ENCODE data around the gene B3GNT7.

The B3GNT7 gene

GRCh38 chr2:231380307-231380706 is 15.2 kb upstream of the B3GNT7 start:
- no peak for TF ChIP-seq CTCF (conservative IDR thresholded peaks at IDR 0.05; ENCODE audit: low read length)
- DNase-seq (ENCODE audit: low read depth) = no peak
- H3K4me3 ChIP-seq (ENCODE audit: low read length) = no peak overlapping the region

GRCh38 chr2:231380991-231381847 is 14.3 kb upstream of the B3GNT7 start:
- H3K4me3 ChIP-seq (ENCODE audit: low read length) = no peak overlapping the region
- no peak for DNase-seq (ENCODE audit: low read depth)
- TF ChIP-seq CTCF (conservative IDR thresholded peaks at IDR 0.05; ENCODE audit: low read length) = no peak

GRCh38 chr2:231382116-231382515 is 13.4 kb upstream of the B3GNT7 start:
- no peak for DNase-seq (ENCODE audit: low read depth)
- H3K4me3 ChIP-seq (ENCODE audit: low read length) = no peak overlapping the region
- no peak for TF ChIP-seq CTCF (conservative IDR thresholded peaks at IDR 0.05; ENCODE audit: low read length)

- TF ChIP-seq CTCF (conservative IDR thresholded peaks at IDR 0.05; ENCODE audit: low read length) = no peak
- no peak for DNase-seq (ENCODE audit: low read depth)
- H3K4me3 ChIP-seq (ENCODE audit: low read length) = no peak overlapping the region
Measured at GRCh38 chr2:231383416-231384108, 11.9 kb upstream of the B3GNT7 start.

DNA sequence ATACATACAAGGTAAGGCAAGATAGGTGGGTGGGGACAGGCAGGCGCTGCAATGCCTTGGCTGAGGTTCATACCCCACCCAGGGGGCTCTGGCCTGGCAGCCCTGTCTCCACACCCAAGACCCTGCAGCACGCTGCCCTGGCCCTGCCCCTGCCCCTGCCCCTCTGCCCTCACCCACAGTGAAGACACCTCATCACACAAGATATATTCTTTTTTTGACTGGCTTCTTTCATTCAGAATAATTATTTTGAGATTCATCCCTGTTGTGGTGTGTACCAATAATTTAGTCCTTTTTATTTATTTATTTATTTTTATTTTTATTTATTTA is 11.4 kb upstream of the B3GNT7 start:
- no peak for DNase-seq (ENCODE audit: low read depth)

GRCh38 chr2:231384970-231385369 is 10.5 kb upstream of the B3GNT7 start:
- H3K4me3 ChIP-seq (ENCODE audit: low read length) = no peak overlapping the region
- no peak for TF ChIP-seq CTCF (conservative IDR thresholded peaks at IDR 0.05; ENCODE audit: low read length)
- peak; percentile 15 for DNase-seq (ENCODE audit: low read depth)

More for the DNA sequence above, 11.4 kb upstream of the B3GNT7 start:
- H3K4me3 ChIP-seq (ENCODE audit: low read length) = no peak overlapping the region
- TF ChIP-seq CTCF (conservative IDR thresholded peaks at IDR 0.05; ENCODE audit: low read length) = no peak

- no peak overlapping the region for H3K4me3 ChIP-seq (ENCODE audit: low read length)
- no peak for DNase-seq (ENCODE audit: low read depth)
- TF ChIP-seq CTCF (conservative IDR thresholded peaks at IDR 0.05; ENCODE audit: low read length) = no peak
Measured at GRCh38 chr2:231385429-231385828, 10.1 kb upstream of the B3GNT7 start.

Measured in AG10803 (cell line).